HepG2 (cell line): ENCODE results near the gene GATC. TPM values are rescaled to one million over a fixed set of nuclear protein-coding genes. Genes with fewer than 3 reads are reported as not detected.

ENCODE experiments used
- CENPT ChIP-seq: sonication (generic); formaldehyde crosslinking; IDR thresholded peaks from 2 replicates; pipeline ENCODE4 v1.8.0; 2022; ENCODE audit warnings: low read depth, mild to moderate bottlenecking, moderate library complexity, missing genetic modification reagents
- GTF2F1 ChIP-seq: fragments of 150-350 bp; IDR thresholded peaks from 2 replicates; pipeline ENCODE4 v1.6.1; 2014; ENCODE audit warnings: low read length
- GZF1 ChIP-seq: sonication (generic); formaldehyde crosslinking; IDR thresholded peaks from 2 replicates; pipeline ENCODE4 v1.5.1; 2020; ENCODE audit warnings: mild to moderate bottlenecking, missing genetic modification reagents
- MAZ ChIP-seq, 2 experiments: sonication (generic) in 1 of 2; formaldehyde crosslinking in 1 of 2; IDR thresholded peaks; 2 replicates each; pipeline versions ENCODE4 v1.5.0 to v1.6.1; 2012 to 2020; ENCODE audit warnings: low read depth in 2 of 2, mild to moderate bottlenecking in 2 of 2, borderline replicate concordance in 1 of 2, improper control_type of control experiment in 1 of 2, low read length in 1 of 2, missing genetic modification reagents in 1 of 2, moderate library complexity in 1 of 2
- MTA3 ChIP-seq: sonication (generic); formaldehyde crosslinking; IDR thresholded peaks from 2 replicates; pipeline ENCODE4 v1.4.0; 2020; ENCODE audit warnings: missing genetic modification reagents
- TCF12 ChIP-seq, 2 experiments: fragments of 450-650 bp in 1 of 2; sonication (generic) in 1 of 2; formaldehyde crosslinking in 1 of 2; IDR thresholded peaks; 2 replicates each; pipeline versions ENCODE4 v1.6.1 to v1.8.0; 2017 to 2022; ENCODE audit warnings: antibody characterized with exemption in 1 of 2, mild to moderate bottlenecking in 1 of 2, missing genetic modification reagents in 1 of 2, moderate library complexity in 1 of 2
- USF2 ChIP-seq, 2 experiments: sonication (generic) in 1 of 2; formaldehyde crosslinking in 1 of 2; IDR thresholded peaks; 2 replicates each; pipeline versions ENCODE4 v1.5.1 to v1.6.1; 2011 to 2020; ENCODE audit warnings: borderline replicate concordance in 1 of 2, low read depth in 1 of 2, low read length in 1 of 2, mild to moderate bottlenecking in 1 of 2, missing genetic modification reagents in 1 of 2, moderate library complexity in 1 of 2
- ZBTB20 ChIP-seq: sonication (generic); formaldehyde crosslinking; IDR thresholded peaks from 2 replicates; pipeline ENCODE4 v1.8.1; 2023; ENCODE audit warnings: missing genetic modification reagents, low read depth, mild to moderate bottlenecking, borderline replicate concordance
- ZFAT ChIP-seq: sonication (generic); formaldehyde crosslinking; conservative IDR thresholded peaks from 2 replicates; pipeline ENCODE4 v1.8.1; 2023; ENCODE audit warnings: missing genetic modification reagents, inconsistent platforms
- ZNF124 ChIP-seq: sonication (generic); formaldehyde crosslinking; IDR thresholded peaks from 2 replicates; pipeline ENCODE4 v1.4.0; 2020; ENCODE audit warnings: missing genetic modification reagents
- ZNF446 ChIP-seq: sonication (generic); formaldehyde crosslinking; IDR thresholded peaks from 2 replicates; pipeline ENCODE4 v1.5.0; 2020; ENCODE audit warnings: mild to moderate bottlenecking, missing genetic modification reagents
- ZNF749 ChIP-seq: sonication (generic); formaldehyde crosslinking; IDR thresholded peaks from 2 replicates; pipeline ENCODE4 v1.8.0; 2022; ENCODE audit warnings: mild to moderate bottlenecking, missing genetic modification reagents, moderate library complexity, borderline replicate concordance
- ZNF772 ChIP-seq: sonication (generic); formaldehyde crosslinking; IDR thresholded peaks from 2 replicates; pipeline ENCODE4 v1.5.0; 2020; ENCODE audit warnings: mild to moderate bottlenecking, missing genetic modification reagents
- polyA plus RNA-seq, 8 experiments: library from polyadenylated mRNA; depleted of rRNA in 3 of 8; stranded (reverse) in 7 of 8; unstranded in 1 of 8; fragments of >200 nt; fragmentation: Illumina TruSeq in 4 of 8; extraction: Trizol in 4 of 8; gene quantifications; 2 replicates each; pipeline versions ENCODE4 v1.2.1 to v1.2.3, GENCODE V29; 2011 to 2016; ENCODE audit warnings: low read depth in 4 of 8, missing spikeins in 1 of 8, mixed read lengths in 1 of 8; ENCODE audit not compliant: insufficient read depth in 1 of 8
- total RNA-seq, 5 experiments: library from RNA; depleted of rRNA; stranded (reverse); fragments of >200 nt; fragmentation: Illumina TruSeq; extraction: Trizol; gene quantifications; 2 replicates each; pipeline ENCODE4 v1.2.3, GENCODE V29; 2016; ENCODE audit warnings: low read depth in 1 of 5
- TF ChIP-seq, protein P1 (sequence below): sonication (generic); formaldehyde crosslinking; IDR thresholded peaks from 2 replicates; pipeline ENCODE4 v1.5.1; 2020; ENCODE audit warnings: missing genetic modification reagents, mild to moderate bottlenecking, borderline replicate concordance
- TF ChIP-seq, protein P2 (sequence below): sonication (generic); formaldehyde crosslinking; IDR thresholded peaks from 2 replicates; pipeline ENCODE4 v1.4.0; 2020; ENCODE audit warnings: low read depth, missing genetic modification reagents
- TF ChIP-seq, protein P3 (sequence below): IDR thresholded peaks from 2 replicates; pipeline ENCODE4 v1.6.1; 2012; ENCODE audit warnings: low read depth, low read length, improper control_type of control experiment

Gene GATC
- total and polyA plus RNA-seq, 2 of the 13 experiments (the other 11 are each of a cell fraction or from before 2014, with no cell fraction given): 17.7 to 29.7 TPM

DNA sequence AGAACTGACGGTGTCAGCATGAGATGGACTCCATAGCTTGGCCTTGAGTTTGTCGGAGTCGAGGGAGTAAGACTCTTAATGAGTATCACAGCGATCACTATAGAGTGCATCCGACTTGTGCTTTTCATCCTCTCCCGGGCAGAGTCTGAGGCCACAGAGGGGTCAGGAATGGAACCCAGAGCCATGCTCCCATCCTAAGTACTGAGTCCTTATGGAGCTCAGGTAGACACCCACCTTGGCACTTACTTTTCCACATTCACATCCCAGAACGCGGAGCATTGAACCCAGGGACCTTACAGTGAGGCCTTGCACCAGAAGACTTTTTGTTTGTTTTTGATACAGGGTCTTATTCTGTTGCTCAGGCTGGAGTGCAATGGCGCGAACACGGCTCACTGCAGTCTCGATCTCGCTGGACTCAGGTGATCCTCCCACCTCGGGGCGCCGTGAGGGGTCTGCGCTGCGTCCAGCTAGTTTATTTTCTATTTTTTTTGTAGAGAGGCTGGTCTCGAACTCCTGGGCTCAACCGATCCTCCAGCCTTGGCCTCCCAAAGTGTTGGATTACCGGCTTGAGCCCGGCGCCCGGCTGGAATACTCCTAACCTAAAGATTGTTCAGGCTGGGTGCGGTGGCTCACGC, 24.0 kb downstream of the GATC start (continued):
- TF ChIP-seq, protein P1, sequence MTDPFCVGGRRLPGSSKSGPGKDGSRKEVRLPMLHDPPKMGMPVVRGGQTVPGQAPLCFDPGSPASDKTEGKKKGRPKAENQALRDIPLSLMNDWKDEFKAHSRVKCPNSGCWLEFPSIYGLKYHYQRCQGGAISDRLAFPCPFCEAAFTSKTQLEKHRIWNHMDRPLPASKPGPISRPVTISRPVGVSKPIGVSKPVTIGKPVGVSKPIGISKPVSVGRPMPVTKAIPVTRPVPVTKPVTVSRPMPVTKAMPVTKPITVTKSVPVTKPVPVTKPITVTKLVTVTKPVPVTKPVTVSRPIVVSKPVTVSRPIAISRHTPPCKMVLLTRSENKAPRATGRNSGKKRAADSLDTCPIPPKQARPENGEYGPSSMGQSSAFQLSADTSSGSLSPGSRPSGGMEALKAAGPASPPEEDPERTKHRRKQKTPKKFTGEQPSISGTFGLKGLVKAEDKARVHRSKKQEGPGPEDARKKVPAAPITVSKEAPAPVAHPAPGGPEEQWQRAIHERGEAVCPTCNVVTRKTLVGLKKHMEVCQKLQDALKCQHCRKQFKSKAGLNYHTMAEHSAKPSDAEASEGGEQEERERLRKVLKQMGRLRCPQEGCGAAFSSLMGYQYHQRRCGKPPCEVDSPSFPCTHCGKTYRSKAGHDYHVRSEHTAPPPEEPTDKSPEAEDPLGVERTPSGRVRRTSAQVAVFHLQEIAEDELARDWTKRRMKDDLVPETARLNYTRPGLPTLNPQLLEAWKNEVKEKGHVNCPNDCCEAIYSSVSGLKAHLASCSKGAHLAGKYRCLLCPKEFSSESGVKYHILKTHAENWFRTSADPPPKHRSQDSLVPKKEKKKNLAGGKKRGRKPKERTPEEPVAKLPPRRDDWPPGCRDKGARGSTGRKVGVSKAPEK (CRISPR knock-in tag): peak; percentile 82; the same call in 1 of the 2 replicates
- TF ChIP-seq ZBTB20 (CRISPR knock-in tag): peak; percentile 46; the same call in 1 of the 2 replicates
- no peak for TF ChIP-seq ZNF446 (CRISPR knock-in tag)
- no peak for TF ChIP-seq MTA3 (CRISPR knock-in tag)
- TF ChIP-seq, protein P2, sequence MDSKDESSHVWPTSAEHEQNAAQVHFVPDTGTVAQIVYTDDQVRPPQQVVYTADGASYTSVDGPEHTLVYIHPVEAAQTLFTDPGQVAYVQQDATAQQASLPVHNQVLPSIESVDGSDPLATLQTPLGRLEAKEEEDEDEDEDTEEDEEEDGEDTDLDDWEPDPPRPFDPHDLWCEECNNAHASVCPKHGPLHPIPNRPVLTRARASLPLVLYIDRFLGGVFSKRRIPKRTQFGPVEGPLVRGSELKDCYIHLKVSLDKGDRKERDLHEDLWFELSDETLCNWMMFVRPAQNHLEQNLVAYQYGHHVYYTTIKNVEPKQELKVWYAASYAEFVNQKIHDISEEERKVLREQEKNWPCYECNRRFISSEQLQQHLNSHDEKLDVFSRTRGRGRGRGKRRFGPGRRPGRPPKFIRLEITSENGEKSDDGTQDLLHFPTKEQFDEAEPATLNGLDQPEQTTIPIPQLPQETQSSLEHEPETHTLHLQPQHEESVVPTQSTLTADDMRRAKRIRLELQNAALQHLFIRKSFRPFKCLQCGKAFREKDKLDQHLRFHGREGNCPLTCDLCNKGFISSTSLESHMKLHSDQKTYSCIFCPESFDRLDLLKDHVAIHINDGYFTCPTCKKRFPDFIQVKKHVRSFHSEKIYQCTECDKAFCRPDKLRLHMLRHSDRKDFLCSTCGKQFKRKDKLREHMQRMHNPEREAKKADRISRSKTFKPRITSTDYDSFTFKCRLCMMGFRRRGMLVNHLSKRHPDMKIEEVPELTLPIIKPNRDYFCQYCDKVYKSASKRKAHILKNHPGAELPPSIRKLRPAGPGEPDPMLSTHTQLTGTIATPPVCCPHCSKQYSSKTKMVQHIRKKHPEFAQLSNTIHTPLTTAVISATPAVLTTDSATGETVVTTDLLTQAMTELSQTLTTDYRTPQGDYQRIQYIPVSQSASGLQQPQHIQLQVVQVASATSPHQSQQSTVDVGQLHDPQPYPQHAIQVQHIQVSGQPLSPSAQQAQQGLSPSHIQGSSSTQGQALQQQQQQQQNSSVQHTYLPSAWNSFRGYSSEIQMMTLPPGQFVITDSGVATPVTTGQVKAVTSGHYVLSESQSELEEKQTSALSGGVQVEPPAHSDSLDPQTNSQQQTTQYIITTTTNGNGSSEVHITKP: no peak
- TF ChIP-seq USF2 (IDR thresholded peaks at IDR 0.05; ENCODE audit: low read depth, low read length): no peak
- TF ChIP-seq USF2 (CRISPR knock-in tag; IDR thresholded peaks at IDR 0.05; ENCODE audit: borderline replicate concordance): 0 out of 2 replicates have a peak, but pooled peaks have one; percentile 10
- no peak for TF ChIP-seq TCF12 (IDR thresholded peaks at IDR 0.05)
- TF ChIP-seq TCF12 (CRISPR knock-in tag; IDR thresholded peaks at IDR 0.05): 0 out of 2 replicates have a peak, but pooled peaks have one; percentile 14
- TF ChIP-seq ZFAT (CRISPR knock-in tag): no peak
- no peak for TF ChIP-seq CENPT
- peak; percentile 56; the same call in 1 of the 2 replicates for TF ChIP-seq GZF1 (CRISPR knock-in tag)
- TF ChIP-seq ZNF772 (CRISPR knock-in tag): no peak
- 0 out of 2 replicates have a peak, but pooled peaks have one; percentile 13 for TF ChIP-seq ZNF749 (CRISPR knock-in tag)
- TF ChIP-seq ZNF124 (CRISPR knock-in tag): peak; percentile 4; the same call in 1 of the 2 replicates
- TF ChIP-seq, protein P3, sequence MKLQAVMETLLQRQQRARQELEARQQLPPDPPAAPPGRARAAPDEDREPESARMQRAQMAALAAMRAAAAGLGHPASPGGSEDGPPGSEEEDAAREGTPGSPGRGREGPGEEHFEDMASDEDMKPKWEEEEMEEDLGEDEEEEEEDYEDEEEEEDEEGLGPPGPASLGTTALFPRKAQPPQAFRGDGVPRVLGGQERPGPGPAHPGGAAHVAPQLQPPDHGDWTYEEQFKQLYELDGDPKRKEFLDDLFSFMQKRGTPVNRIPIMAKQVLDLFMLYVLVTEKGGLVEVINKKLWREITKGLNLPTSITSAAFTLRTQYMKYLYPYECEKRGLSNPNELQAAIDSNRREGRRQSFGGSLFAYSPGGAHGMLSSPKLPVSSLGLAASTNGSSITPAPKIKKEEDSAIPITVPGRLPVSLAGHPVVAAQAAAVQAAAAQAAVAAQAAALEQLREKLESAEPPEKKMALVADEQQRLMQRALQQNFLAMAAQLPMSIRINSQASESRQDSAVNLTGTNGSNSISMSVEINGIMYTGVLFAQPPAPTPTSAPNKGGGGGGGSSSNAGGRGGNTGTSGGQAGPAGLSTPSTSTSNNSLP: no peak; the same call in 1 of the 2 replicates
- TF ChIP-seq MAZ (IDR thresholded peaks at IDR 0.05; ENCODE audit: borderline replicate concordance, low read depth, low read length): no peak
- no peak for TF ChIP-seq MAZ (CRISPR knock-in tag; IDR thresholded peaks at IDR 0.05; ENCODE audit: low read depth)
- TF ChIP-seq GTF2F1: no peak
